Spleen (tissue), 7 donors: ENCODE data around the gene MYO3B.

ENCODE experiments used
- CTCF ChIP-seq, 11 experiments: fragments of 200-600 bp in 7 of 11; fragments of 450-650 bp in 4 of 11; sonication (generic) in 4 of 11; IDR thresholded peaks in 8 of 11; conservative IDR thresholded peaks in 3 of 11; 1 replicate in 7 of 11; 2 replicates in 4 of 11; pipeline versions ENCODE4 v1.4.0 to v1.8.0; 2016 to 2021; ENCODE audit warnings: antibody characterized with exemption in 11 of 11, inconsistent platforms in 4 of 11, mild to moderate bottlenecking in 1 of 11
- POLR2A ChIP-seq, 3 donors: fragments of 450-650 bp; IDR thresholded peaks; one replicate each; pipeline ENCODE4 v1.5.1; 2017; ENCODE audit warnings: antibody characterized with exemption in 3 of 3, mild to moderate bottlenecking in 1 of 3
- POLR2AphosphoS5 ChIP-seq, 3 donors: sonication (generic); formaldehyde crosslinking; IDR thresholded peaks; one replicate each; pipeline ENCODE4 v1.5.1; 2017; ENCODE audit warnings: antibody characterized with exemption in 3 of 3
- donor health status: DM: no; HTN: no; CAD: no; lungs with moderate emphysema.
- donor health status: DM: no; HTN: no; CAD: no.
- donor health status: DM: no; HTN: no; CAD: no.

DNA sequence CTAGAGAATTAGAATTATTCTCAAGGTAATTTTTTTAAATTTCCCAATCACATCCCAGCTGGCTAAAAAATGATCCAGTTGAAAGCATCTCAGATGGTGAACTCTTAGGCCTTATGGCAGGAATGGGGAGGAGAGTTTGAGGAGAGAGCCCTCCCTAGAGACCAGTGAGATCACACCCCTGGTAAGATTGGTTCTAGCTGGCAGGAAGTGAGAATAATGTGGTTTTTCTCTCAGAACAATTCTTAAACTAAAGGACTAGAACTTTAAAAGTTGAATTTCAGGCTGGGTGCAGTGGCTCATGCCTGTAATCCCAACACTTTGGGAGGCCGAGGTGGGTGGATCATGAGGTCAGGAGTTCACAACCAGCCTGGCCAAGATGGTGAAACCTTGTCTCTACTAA lies 120.2 kb downstream of the MYO3B start:
- TF ChIP-seq POLR2A (IDR thresholded peaks at IDR 0.05), result no peak
- TF ChIP-seq CTCF (IDR thresholded peaks at IDR 0.05 in 8 of 11, conservative IDR thresholded peaks at IDR 0.05 in 3 of 11), result no peak
- no peak for TF ChIP-seq POLR2AphosphoS5 (IDR thresholded peaks at IDR 0.05)
